Endothelial cell of umbilical vein (primary cell): Measurements from ENCODE around the gene KLF15.

Experiments used
- EZH2 ChIP-seq: IDR thresholded peaks from 2 replicates; pipeline ENCODE4 v1.6.1; 2012; ENCODE audit warnings: borderline replicate concordance, low read depth, mild to moderate bottlenecking, moderate library complexity, low read length, inconsistent platforms; ENCODE audit not compliant: severe bottlenecking
- GATA2 ChIP-seq: IDR thresholded peaks from 2 replicates; pipeline ENCODE4 v1.7.0; 2011; ENCODE audit warnings: low read depth, mild to moderate bottlenecking, moderate library complexity, mixed read lengths, low read length; ENCODE audit not compliant: insufficient read length, insufficient read depth
- POLR2A ChIP-seq: IDR thresholded peaks from 2 replicates; pipeline ENCODE4 v1.6.1; 2012; ENCODE audit warnings: low read depth, mild to moderate bottlenecking, control low read depth, low read length
- TF ChIP-seq, protein P1 (sequence below), 2 donors: IDR thresholded peaks; 1 replicate in 1 of 2; 2 replicates in 1 of 2; pipeline ENCODE4 v1.5.1; 2011; ENCODE audit warnings: low read length in 2 of 2, mild to moderate bottlenecking in 2 of 2, moderate library complexity in 2 of 2, control low read depth in 1 of 2, inconsistent platforms in 1 of 2, low read depth in 1 of 2; ENCODE audit not compliant: insufficient read depth in 1 of 2; ENCODE audit errors: extremely low read depth in 1 of 2
- TF ChIP-seq, protein P2 (sequence below): IDR thresholded peaks from 2 replicates; pipeline ENCODE4 v1.6.1; 2011; ENCODE audit not compliant: insufficient read depth, insufficient read length

DNA sequence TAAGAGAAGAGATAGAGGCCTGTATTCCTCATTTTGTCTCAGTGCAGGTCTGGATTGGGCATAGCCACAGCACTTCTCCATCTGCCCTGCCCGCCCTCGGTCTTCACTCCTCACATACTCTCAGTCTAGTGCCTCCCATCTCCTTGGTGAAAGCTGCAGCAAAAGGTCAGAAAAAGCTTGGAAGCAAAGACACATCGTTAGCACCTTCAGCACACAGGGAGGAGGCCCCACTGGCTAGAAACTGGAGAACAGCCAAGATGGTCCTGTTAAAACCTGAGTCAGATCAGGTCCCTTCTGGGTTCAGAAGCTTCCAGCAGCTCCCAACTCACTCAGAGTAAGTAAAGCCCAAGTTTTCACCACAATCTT, 1.6 kb upstream of the KLF15 start:
- TF ChIP-seq, protein P1, sequence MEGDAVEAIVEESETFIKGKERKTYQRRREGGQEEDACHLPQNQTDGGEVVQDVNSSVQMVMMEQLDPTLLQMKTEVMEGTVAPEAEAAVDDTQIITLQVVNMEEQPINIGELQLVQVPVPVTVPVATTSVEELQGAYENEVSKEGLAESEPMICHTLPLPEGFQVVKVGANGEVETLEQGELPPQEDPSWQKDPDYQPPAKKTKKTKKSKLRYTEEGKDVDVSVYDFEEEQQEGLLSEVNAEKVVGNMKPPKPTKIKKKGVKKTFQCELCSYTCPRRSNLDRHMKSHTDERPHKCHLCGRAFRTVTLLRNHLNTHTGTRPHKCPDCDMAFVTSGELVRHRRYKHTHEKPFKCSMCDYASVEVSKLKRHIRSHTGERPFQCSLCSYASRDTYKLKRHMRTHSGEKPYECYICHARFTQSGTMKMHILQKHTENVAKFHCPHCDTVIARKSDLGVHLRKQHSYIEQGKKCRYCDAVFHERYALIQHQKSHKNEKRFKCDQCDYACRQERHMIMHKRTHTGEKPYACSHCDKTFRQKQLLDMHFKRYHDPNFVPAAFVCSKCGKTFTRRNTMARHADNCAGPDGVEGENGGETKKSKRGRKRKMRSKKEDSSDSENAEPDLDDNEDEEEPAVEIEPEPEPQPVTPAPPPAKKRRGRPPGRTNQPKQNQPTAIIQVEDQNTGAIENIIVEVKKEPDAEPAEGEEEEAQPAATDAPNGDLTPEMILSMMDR (IDR thresholded peaks at IDR 0.05; ENCODE audit: extremely low read depth in 1 of 2, insufficient read depth in 1 of 2, low read depth in 1 of 2, low read length in 2 of 2), result no peak
- TF ChIP-seq GATA2 (no peak), POLR2A (no peak), EZH2 (no peak)
- TF ChIP-seq, protein P2, sequence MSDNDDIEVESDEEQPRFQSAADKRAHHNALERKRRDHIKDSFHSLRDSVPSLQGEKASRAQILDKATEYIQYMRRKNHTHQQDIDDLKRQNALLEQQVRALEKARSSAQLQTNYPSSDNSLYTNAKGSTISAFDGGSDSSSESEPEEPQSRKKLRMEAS, result no peak
